Spleen (tissue), 11 donors: ENCODE data around the gene SH3D19. TPM values are rescaled to one million over a fixed set of nuclear protein-coding genes. Genes with fewer than 3 reads are reported as not detected.

Source experiments
- DNase-seq: peaks from one replicate; pipeline ENCODE4 v3.0.0-alpha.2; 2020
- H3K27ac ChIP-seq, 8 donors: fragments of 200-600 bp; sonication (generic) in 7 of 8; 1 replicate in 4 of 8; 2 replicates in 4 of 8; pipeline versions ENCODE4 v1.5.0 to v1.8.0; 2016 to 2021; ENCODE audit warnings: inconsistent platforms in 4 of 8, mild to moderate bottlenecking in 4 of 8, moderate library complexity in 1 of 8
- H3K27me3 ChIP-seq, 7 donors: fragments of 200-600 bp; sonication (generic) in 6 of 7; replicated peaks in 1 of 7; 1 replicate in 4 of 7; 2 replicates in 3 of 7; pipeline versions ENCODE4 v1.5.0 to v1.8.0; 2016 to 2021; ENCODE audit warnings: inconsistent platforms in 3 of 7, mild to moderate bottlenecking in 1 of 7
- H3K36me3 ChIP-seq, 6 donors: fragments of 200-600 bp; sonication (generic) in 5 of 6; 1 replicate in 4 of 6; 2 replicates in 2 of 6; pipeline versions ENCODE4 v1.5.0 to v1.8.0; 2016 to 2021; ENCODE audit warnings: inconsistent platforms in 2 of 6
- H3K4me1 ChIP-seq, 6 donors: fragments of 200-600 bp; sonication (generic) in 5 of 6; 1 replicate in 3 of 6; 2 replicates in 3 of 6; pipeline versions ENCODE4 v1.5.0 to v1.8.0; 2016 to 2021; ENCODE audit warnings: inconsistent platforms in 3 of 6
- H3K4me3 ChIP-seq, 8 donors: fragments of 200-600 bp; sonication (generic) in 7 of 8; 1 replicate in 4 of 8; 2 replicates in 4 of 8; pipeline versions ENCODE4 v1.5.0 to v1.8.0; 2016 to 2021; ENCODE audit warnings: inconsistent platforms in 4 of 8, mild to moderate bottlenecking in 4 of 8, moderate library complexity in 2 of 8
- H3K9me3 ChIP-seq, 8 donors: fragments of 200-600 bp; sonication (generic) in 7 of 8; 1 replicate in 4 of 8; 2 replicates in 4 of 8; pipeline versions ENCODE4 v1.5.0 to v1.8.0; 2016 to 2021; ENCODE audit warnings: inconsistent platforms in 4 of 8
- CTCF ChIP-seq, 11 experiments: fragments of 200-600 bp in 7 of 11; fragments of 450-650 bp in 4 of 11; sonication (generic) in 4 of 11; IDR thresholded peaks in 8 of 11; conservative IDR thresholded peaks in 3 of 11; 1 replicate in 7 of 11; 2 replicates in 4 of 11; pipeline versions ENCODE4 v1.4.0 to v1.8.0; 2016 to 2021; ENCODE audit warnings: antibody characterized with exemption in 11 of 11, inconsistent platforms in 4 of 11, mild to moderate bottlenecking in 1 of 11
- POLR2A ChIP-seq, 3 donors: fragments of 450-650 bp; IDR thresholded peaks; one replicate each; pipeline ENCODE4 v1.5.1; 2017; ENCODE audit warnings: antibody characterized with exemption in 3 of 3, mild to moderate bottlenecking in 1 of 3
- POLR2AphosphoS5 ChIP-seq, 3 donors: sonication (generic); formaldehyde crosslinking; IDR thresholded peaks; one replicate each; pipeline ENCODE4 v1.5.1; 2017; ENCODE audit warnings: antibody characterized with exemption in 3 of 3
- WGBS, 5 donors: extraction: QIAGEN DNeasy Blood & Tissue Kit in 3 of 5; methylation state at CpG; one replicate each; pipeline versions ENCODE4 v1.1.5 to v1.1.7; 2013 to 2018; 5-methylcytosine and 5-hydroxymethylcytosine counted together
- intact Hi-C: fragments of 100-400 bp; cut with DNase I; formaldehyde crosslinking; loops from one replicate; pipeline ENCODE4 v1.15.0; 2023; ENCODE audit warnings: low total_unique reads
- polyA plus RNA-seq, 3 donors: library from polyadenylated mRNA; stranded (reverse); fragments of 200-250 nt; gene quantifications; one replicate each; pipeline ENCODE4 v1.2.1, GENCODE V29; 2013
- total RNA-seq, 7 donors: library from RNA; depleted of rRNA in 3 of 7; stranded (reverse); fragments of >200 nt in 3 of 7; fragmentation: NEBNext Ultra II Directional in 4 of 7; extraction: Animal tissue kit (Norgen Biotek cat#: 25700) in 4 of 7; gene quantifications; one replicate each; pipeline versions ENCODE4 v1.1.0 to v1.2.1, GENCODE V29; 2016 to 2021
- donor health status: healthy with polysubstance abuse.
- donor health status: DM: no; HTN: no; CAD: no; lungs with moderate emphysema.
- donor health status: DM: no; HTN: no; CAD: no.
- donor health status: Bipolar disorder and iron deficiency.
- donor health status: healthy.
- donor health status: DM: no; HTN: no; CAD: no.
- donor health status: DM: yes; HTN: yes; CAD: no.

Gene SH3D19
- total and polyA plus RNA-seq, 10 donors = 3.0 to 33.3 (median 14.7) TPM

DNA sequence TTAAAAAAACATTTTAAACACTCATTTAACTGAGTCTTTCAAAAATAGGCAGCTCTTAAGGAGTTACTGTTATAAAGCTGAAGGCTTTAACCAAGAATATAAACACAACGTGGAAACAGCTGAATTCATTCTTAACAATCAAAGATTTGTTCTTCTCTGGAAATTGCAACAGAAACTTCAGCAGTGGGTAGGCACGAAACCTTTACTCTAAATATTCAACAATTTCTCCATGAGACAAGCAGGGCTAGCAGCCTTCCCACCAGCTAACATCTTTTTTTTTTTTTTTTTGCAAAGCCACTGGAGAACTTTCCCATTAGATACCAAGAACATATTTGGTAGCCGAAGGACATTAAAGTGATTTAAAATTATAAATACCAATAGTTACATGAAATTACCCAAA lies 126.7 kb downstream of the SH3D19 start:
- intact Hi-C loops = no loop called here
- Histone ChIP-seq H3K27ac (no peak overlapping the region), H3K4me3 (no peak overlapping the region), H3K9me3 (no peaks in the 10 kb centered on the region), H3K27me3 (no peaks in the 10 kb centered on the region), H3K36me3 (no peaks in the 10 kb centered on the region), H3K4me1 (peaks cover 0 to 9% (median 0%) of the 10 kb centered on the region in 6 donors)
- no peak for TF ChIP-seq POLR2AphosphoS5 (IDR thresholded peaks at IDR 0.05)
- TF ChIP-seq POLR2A (IDR thresholded peaks at IDR 0.05) = no peak
- no peak for TF ChIP-seq CTCF (IDR thresholded peaks at IDR 0.05 in 8 of 11, conservative IDR thresholded peaks at IDR 0.05 in 3 of 11)
- WGBS, 5 donors = 70 to 80% (median 76%) methylated on average over 3 of the region's 3 CpGs
- DNase-seq = no peak

DNA sequence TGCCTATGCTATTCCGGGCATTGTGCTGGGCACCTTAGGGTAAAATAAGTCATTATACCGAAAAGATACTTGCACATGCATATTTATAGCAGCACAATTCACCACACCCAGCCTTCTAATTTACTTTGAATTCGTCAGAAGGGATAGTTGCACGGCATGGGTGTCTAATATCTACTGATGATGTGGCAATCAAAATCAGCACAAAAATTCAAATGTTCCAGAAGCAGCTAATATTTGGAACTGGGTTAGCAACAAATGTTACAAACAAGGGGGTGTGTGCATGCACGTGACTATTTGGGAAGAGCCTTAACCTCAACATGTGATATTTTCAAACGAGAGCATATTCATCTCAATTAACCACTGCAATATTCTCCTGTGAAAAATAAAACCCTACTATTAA lies 128.2 kb downstream of the SH3D19 start:
- TF ChIP-seq CTCF (IDR thresholded peaks at IDR 0.05 in 8 of 11, conservative IDR thresholded peaks at IDR 0.05 in 3 of 11) (no peak), POLR2AphosphoS5 (IDR thresholded peaks at IDR 0.05) (no peak), POLR2A (IDR thresholded peaks at IDR 0.05) (no peak)
- no peaks in the 10 kb centered on the region for H3K27me3 ChIP-seq
- no peaks in the 10 kb centered on the region for H3K9me3 ChIP-seq
- 75 to 89% (median 86%) methylated on average over 6 of the region's 6 CpGs for WGBS, 5 donors
- peaks cover 0 to 4% (median 0%) of the 10 kb centered on the region in 6 donors for H3K4me1 ChIP-seq
- DNase-seq = no peak
- intact Hi-C loops = no loop called here
- H3K27ac ChIP-seq = no peak overlapping the region
- H3K4me3 ChIP-seq = no peak overlapping the region
- H3K36me3 ChIP-seq = no peaks in the 10 kb centered on the region

GRCh38 chr4:151195801-151196200 lies 129.6 kb downstream of the SH3D19 start:
- no peak overlapping the region for H3K27ac ChIP-seq
- H3K4me3 ChIP-seq = no peak overlapping the region
- peaks cover 0 to 3% (median 0%) of the 10 kb centered on the region in 8 donors for H3K9me3 ChIP-seq
- intact Hi-C loops = no loop called here
- WGBS, 5 donors = 26 to 58% (median 35%) methylated on average over 5 of the region's 5 CpGs
- TF ChIP-seq POLR2AphosphoS5 (IDR thresholded peaks at IDR 0.05) (no peak), CTCF (IDR thresholded peaks at IDR 0.05 in 8 of 11, conservative IDR thresholded peaks at IDR 0.05 in 3 of 11) (no peak), POLR2A (IDR thresholded peaks at IDR 0.05) (no peak)
- DNase-seq = no peak
- H3K4me1 ChIP-seq = peaks cover 0 to 4% (median 0%) of the 10 kb centered on the region in 6 donors
- no peaks in the 10 kb centered on the region for H3K36me3 ChIP-seq
- H3K27me3 ChIP-seq = no peaks in the 10 kb centered on the region

GRCh38 chr4:151193414-151193813 lies 132.0 kb downstream of the SH3D19 start:
- WGBS, 5 donors = 86 to 99% (median 97%) methylated on average over 2 of the region's 2 CpGs
- Histone ChIP-seq H3K27me3 (no peaks in the 10 kb centered on the region), H3K27ac (no peak overlapping the region), H3K4me1 (no peaks in the 10 kb centered on the region), H3K9me3 (peaks cover 0 to 9% (median 3%) of the 10 kb centered on the region in 8 donors), H3K36me3 (no peaks in the 10 kb centered on the region), H3K4me3 (no peak overlapping the region)
- intact Hi-C loops = no loop called here
- TF ChIP-seq CTCF (IDR thresholded peaks at IDR 0.05 in 8 of 11, conservative IDR thresholded peaks at IDR 0.05 in 3 of 11) = no peak
- no peak for DNase-seq
